GM12874 (cell line): ENCODE data around the gene TTC27.

Source experiments
- TF ChIP-seq, protein P1 (sequence below): IDR thresholded peaks from 2 replicates; pipeline ENCODE4 v1.5.1; 2011; ENCODE audit warnings: low read depth, mild to moderate bottlenecking, control low read depth, low read length, moderate library complexity; ENCODE audit not compliant: insufficient read depth

The TTC27 gene

DNA sequence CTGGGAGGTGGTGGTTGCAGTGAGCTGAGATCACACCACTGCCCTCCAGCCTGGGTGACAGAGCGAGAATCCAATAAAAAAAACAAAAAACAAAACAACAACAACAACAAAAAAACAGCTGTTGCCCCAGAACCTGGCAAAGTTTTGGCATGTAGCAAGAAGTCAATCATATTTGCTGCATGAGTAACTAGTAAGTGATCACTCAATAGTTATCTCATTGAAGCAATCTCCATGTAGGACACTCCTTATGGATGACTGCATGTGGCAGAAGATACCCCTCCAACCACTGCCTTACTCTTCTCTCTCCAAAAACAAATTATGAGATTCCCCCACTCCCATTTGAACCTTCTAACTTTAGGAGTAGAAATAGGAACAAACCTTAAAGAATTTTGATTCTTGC lies 113.7 kb downstream of the TTC27 start:
- TF ChIP-seq, protein P1, sequence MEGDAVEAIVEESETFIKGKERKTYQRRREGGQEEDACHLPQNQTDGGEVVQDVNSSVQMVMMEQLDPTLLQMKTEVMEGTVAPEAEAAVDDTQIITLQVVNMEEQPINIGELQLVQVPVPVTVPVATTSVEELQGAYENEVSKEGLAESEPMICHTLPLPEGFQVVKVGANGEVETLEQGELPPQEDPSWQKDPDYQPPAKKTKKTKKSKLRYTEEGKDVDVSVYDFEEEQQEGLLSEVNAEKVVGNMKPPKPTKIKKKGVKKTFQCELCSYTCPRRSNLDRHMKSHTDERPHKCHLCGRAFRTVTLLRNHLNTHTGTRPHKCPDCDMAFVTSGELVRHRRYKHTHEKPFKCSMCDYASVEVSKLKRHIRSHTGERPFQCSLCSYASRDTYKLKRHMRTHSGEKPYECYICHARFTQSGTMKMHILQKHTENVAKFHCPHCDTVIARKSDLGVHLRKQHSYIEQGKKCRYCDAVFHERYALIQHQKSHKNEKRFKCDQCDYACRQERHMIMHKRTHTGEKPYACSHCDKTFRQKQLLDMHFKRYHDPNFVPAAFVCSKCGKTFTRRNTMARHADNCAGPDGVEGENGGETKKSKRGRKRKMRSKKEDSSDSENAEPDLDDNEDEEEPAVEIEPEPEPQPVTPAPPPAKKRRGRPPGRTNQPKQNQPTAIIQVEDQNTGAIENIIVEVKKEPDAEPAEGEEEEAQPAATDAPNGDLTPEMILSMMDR: no peak

DNA sequence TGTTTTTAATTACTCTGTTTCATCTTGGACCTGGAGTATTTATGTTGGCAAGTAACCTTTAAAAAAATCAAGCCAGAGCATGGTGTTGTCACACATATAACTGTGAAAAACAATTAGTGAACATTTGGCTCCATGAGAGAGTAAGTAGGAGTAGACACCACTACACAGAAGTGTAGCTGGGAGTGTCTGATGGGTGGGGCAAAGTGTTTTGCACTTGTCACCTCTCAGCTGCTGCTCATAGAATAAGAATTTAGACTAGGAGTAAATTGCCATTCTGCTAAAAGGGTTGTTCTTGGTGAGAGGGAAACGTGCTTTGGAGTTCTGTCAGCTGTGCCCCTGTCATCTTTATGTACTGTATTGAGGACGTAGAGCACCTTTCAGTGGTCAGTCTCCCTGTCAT lies 114.5 kb downstream of the TTC27 start:
- TF ChIP-seq, protein P1: no peak

DNA sequence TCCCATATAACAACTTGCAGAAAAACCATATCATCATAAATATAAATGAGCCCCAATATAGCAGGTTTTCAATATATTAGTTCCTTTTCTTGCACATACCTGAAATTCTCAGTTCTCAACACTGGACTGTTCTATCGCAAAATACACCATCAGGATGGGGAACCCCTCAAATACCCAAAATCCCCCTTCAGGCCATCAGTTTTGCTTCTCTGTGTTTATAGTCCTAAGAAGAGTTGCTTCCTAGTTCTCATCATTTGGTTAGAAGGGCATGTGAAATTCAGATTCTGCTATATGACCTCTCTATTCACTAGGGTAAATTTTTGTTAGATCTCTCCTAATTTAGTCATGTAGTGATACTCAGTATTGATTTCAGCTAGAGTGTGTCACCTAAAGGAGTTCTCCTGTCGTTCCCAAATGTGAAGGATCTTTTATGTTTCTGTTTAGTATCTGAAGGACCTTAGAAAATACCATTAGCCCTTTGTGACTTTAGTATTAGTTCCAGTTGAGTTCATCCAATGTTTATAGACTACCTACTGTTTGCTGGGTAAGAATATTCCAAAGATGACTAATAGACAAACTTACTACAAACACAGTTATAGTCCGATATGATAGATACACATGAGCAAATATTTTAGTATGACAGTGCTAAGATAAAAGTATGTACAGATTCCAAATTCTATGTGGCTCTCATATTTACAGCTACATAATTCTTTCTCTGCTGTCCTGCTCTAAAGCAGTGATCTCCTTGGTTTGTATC lies 115.8 kb downstream of the TTC27 start:
- TF ChIP-seq, protein P1: no peak

DNA sequence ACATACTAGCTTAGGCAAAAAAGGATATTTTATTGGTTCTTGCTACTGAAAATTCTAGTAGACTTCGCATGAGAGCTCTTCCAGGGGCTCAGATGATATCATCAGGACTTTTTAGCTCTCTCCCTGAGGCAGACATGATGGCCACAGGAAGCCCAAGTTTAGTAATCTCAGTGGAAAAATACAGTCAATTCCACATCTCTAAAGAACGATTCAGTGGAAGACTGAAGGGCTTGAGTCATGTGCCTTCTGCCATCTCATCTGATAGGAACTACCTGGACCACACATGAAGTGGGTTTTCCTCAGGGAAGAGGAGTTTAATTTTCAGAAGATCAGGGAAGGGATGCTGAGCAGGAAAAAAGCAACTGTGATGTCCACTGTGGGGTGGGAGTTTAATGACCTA lies 117.3 kb downstream of the TTC27 start:
- TF ChIP-seq, protein P1: no peak

DNA sequence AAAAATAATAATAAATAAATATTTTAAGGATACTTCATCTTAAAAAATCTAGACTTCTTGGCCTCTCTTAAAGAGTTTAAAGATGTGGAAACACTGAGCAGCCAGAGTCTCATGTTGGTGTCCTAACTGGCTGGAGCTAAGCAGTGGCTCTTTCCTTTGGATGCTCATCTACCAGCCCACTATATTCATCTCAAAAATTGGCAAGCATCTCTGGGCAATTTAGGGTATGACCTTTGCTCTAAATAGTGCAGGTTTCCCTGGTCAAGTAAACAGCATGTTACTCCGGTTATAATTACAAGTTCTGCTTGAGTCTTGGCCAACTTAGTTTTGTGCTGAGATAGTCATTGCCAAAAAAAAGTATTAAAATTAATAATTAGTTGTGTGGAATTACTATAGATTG lies 117.8 kb downstream of the TTC27 start:
- TF ChIP-seq, protein P1: no peak

DNA sequence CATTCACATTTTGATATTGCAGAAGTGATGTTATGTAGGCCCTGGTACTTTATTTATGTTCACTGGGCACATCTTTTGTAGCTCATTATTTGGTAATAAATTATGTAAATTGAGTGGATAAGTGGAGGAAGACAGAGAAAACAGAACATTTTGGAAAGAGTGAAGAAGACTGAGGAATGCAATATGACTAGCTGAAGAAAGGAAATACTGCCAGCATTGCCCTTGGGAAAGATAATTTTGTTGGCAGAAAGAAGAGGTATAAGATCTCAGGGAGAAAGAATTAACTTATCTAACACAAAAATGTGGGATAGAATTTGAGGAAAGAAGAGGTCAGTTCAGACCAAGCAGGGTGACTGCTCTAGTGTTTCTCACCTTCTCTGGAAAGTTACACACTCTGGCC lies 118.8 kb downstream of the TTC27 start:
- TF ChIP-seq, protein P1: no peak

DNA sequence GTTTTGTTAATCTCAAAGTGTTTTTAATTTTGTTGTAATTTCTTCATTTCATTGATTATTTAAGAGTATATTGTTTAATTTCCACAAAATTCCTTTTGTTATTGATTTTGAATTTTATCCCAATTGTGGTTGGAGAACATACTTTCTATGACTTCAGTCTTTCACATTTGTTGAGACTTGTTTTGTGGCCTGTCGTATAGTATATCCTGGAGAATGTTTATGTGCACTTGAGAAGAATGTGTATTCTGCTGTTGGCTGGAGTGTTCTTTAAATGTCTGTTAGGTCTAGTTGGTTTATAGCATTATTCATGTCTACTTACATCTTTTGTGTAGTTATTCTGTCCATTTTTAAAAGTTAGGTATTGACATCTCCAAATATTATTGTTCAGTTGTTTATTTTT lies 120.3 kb downstream of the TTC27 start:
- TF ChIP-seq, protein P1: no peak

- TF ChIP-seq, protein P1: no peak
Observed at GRCh38 chr2:32750880-32751279, 123.0 kb downstream of the TTC27 start.
